Naive thymus-derived CD8-positive, alpha-beta T cell (primary cell): ENCODE results near the gene MYOF. TPM values are rescaled to one million over a fixed set of nuclear protein-coding genes. Genes with fewer than 3 reads are reported as not detected.

Experiments
- ATAC-seq, 2 donors: fragments of 150-1000 bp; cut with Tn5 transposase in 1 of 2; sonication (Bioruptor Pico), chemical (Tn5 transposase) in 1 of 2; 1 replicate in 1 of 2; 2 replicates in 1 of 2; pipeline ENCODE4 v1.10.0; 2021; ENCODE audit warnings: mild to moderate bottlenecking in 2 of 2, moderate library complexity in 2 of 2
- POLR2A ChIA-PET: fragments of 350-600 bp; sonication (Branson Sonifier 250); formaldehyde crosslinking; loops from one replicate; lab custom pipeline; 2021; ENCODE audit warnings: antibody characterized with exemption; lab: Charles Lee
- DNase-seq, 10 donors: peaks; one replicate each; pipeline versions ENCODE4 v3.0.0 to v3.0.0-alpha.2; 2020 to 2022
- H3K27ac Mint-ChIP-seq, 10 donors: one replicate each; pipeline ENCODE4 v1.8.0; 2020 to 2022; ENCODE audit warnings: mild to moderate bottlenecking in 10 of 10, mixed read lengths in 10 of 10, moderate library complexity in 4 of 10, inconsistent platforms in 1 of 10
- H3K27me3 Mint-ChIP-seq, 5 donors: one replicate each; pipeline ENCODE4 v1.8.0; 2021 to 2022; ENCODE audit warnings: mixed read lengths in 5 of 5
- H3K36me3 Mint-ChIP-seq, 3 donors: one replicate each; pipeline ENCODE4 v1.8.0; 2020 to 2022; ENCODE audit warnings: mixed read lengths in 3 of 3, mild to moderate bottlenecking in 2 of 3, inconsistent platforms in 1 of 3
- H3K4me1 Mint-ChIP-seq, 4 donors: one replicate each; pipeline ENCODE4 v1.8.0; 2021 to 2022; ENCODE audit warnings: mixed read lengths in 4 of 4
- H3K4me3 Mint-ChIP-seq, 10 donors: one replicate each; pipeline ENCODE4 v1.8.0; 2020 to 2022; ENCODE audit warnings: mild to moderate bottlenecking in 10 of 10, mixed read lengths in 10 of 10, moderate library complexity in 6 of 10, inconsistent platforms in 1 of 10
- H3K9me3 Mint-ChIP-seq, 9 donors: one replicate each; pipeline ENCODE4 v1.8.0; 2020 to 2022; ENCODE audit warnings: mixed read lengths in 9 of 9, mild to moderate bottlenecking in 3 of 9, inconsistent platforms in 1 of 9, moderate library complexity in 1 of 9
- polyA plus RNA-seq, 3 donors: library from polyadenylated mRNA; unstranded; fragments of 300-500 nt; fragmentation: Illumina TruSeq; gene quantifications; one replicate each; pipeline ENCODE4 v1.2.3, GENCODE V29; 2021
- total RNA-seq, 8 experiments: library from RNA in 2 of 8; stranded (reverse) in 2 of 8; gene quantifications; one replicate each; pipeline ENCODE4 v1.2.3 and lab custom pipeline; 2021 to 2026

MYOF gene
- total and polyA plus RNA-seq, 5 experiments from 2014 or later = 0.11 TPM; not detected in 4

- Mint-ChIP-seq H3K36me3 (no peaks in the 10 kb centered on the region), H3K9me3 (no peaks in the 10 kb centered on the region), H3K27me3 (peaks cover 0 to 5% (median 0%) of the 10 kb centered on the region in 5 donors), H3K27ac (peak overlapping the region in 1 of 10 donors; percentile 64), H3K4me3 (no peak overlapping the region), H3K4me1 (peaks cover 10 to 37% (median 25%) of the 10 kb centered on the region in 4 donors)
- POLR2A ChIA-PET = no interaction called here
- DNase-seq = no peak
- ATAC-seq = no peak
Observed at GRCh38 chr10:93390306-93391090, 91.6 kb downstream of the MYOF start.

- peak overlapping the region in 4 of 10 donors; percentile 32 to 72 (median 54) for H3K27ac Mint-ChIP-seq
- DNase-seq (no peak), ATAC-seq (no peak)
- H3K27me3 Mint-ChIP-seq = peaks cover 0 to 5% (median 0%) of the 10 kb centered on the region in 5 donors
- POLR2A ChIA-PET = no interaction called here
- H3K9me3 Mint-ChIP-seq = no peaks in the 10 kb centered on the region
- H3K4me3 Mint-ChIP-seq = peak overlapping the region in 8 of 10 donors; percentile 5 to 65 (median 26)
- H3K36me3 Mint-ChIP-seq = no peaks in the 10 kb centered on the region
- peaks cover 10 to 42% (median 25%) of the 10 kb centered on the region in 4 donors for H3K4me1 Mint-ChIP-seq
Observed at GRCh38 chr10:93386631-93387369, 95.3 kb downstream of the MYOF start.

- Mint-ChIP-seq H3K4me1 (peaks cover 8 to 31% (median 22%) of the 10 kb centered on the region in 4 donors), H3K9me3 (no peaks in the 10 kb centered on the region), H3K27me3 (peaks cover 0 to 5% (median 0%) of the 10 kb centered on the region in 5 donors), H3K27ac (peak overlapping the region in 2 of 10 donors; percentile 28 to 50), H3K4me3 (no peak overlapping the region), H3K36me3 (no peaks in the 10 kb centered on the region)
- DNase-seq = no peak
- POLR2A ChIA-PET = no interaction called here
- ATAC-seq = no peak
Observed at GRCh38 chr10:93385345-93385744, 96.8 kb downstream of the MYOF start.

- peaks cover 8 to 32% (median 19%) of the 10 kb centered on the region in 4 donors for H3K4me1 Mint-ChIP-seq
- no peaks in the 10 kb centered on the region for H3K9me3 Mint-ChIP-seq
- no peak overlapping the region for H3K27ac Mint-ChIP-seq
- DNase-seq = no peak
- peaks cover 0 to 2% (median 0%) of the 10 kb centered on the region in 5 donors for H3K27me3 Mint-ChIP-seq
- no peak for ATAC-seq
- POLR2A ChIA-PET = no interaction called here
- no peaks in the 10 kb centered on the region for H3K36me3 Mint-ChIP-seq
- H3K4me3 Mint-ChIP-seq = no peak overlapping the region
Observed at GRCh38 chr10:93384006-93384405, 98.1 kb downstream of the MYOF start.

GRCh38 chr10:93383562-93383981 lies 98.6 kb downstream of the MYOF start:
- Mint-ChIP-seq H3K4me3 (no peak overlapping the region), H3K27me3 (peaks cover 0 to 2% (median 0%) of the 10 kb centered on the region in 5 donors), H3K27ac (no peak overlapping the region), H3K4me1 (peaks cover 8 to 32% (median 19%) of the 10 kb centered on the region in 4 donors), H3K9me3 (no peaks in the 10 kb centered on the region), H3K36me3 (no peaks in the 10 kb centered on the region)
- ATAC-seq (no peak), DNase-seq (no peak)
- POLR2A ChIA-PET = no interaction called here

GRCh38 chr10:93379731-93380575 lies 102.2 kb downstream of the MYOF start:
- no peak for ATAC-seq
- DNase-seq = no peak
- Mint-ChIP-seq H3K36me3 (no peaks in the 10 kb centered on the region), H3K27me3 (peaks cover 0 to 3% (median 0%) of the 10 kb centered on the region in 5 donors), H3K27ac (no peak overlapping the region), H3K4me1 (peaks cover 0 to 8% (median 0%) of the 10 kb centered on the region in 4 donors), H3K9me3 (no peaks in the 10 kb centered on the region), H3K4me3 (no peak overlapping the region)
- POLR2A ChIA-PET = interaction anchor here (1.4 kb wide), 1 partner anchor 102 kb away, joined by 4 read pairs; the partner anchor contains the start of gene MYOF

- POLR2A ChIA-PET = interaction anchor here (0.6 to 1.4 kb wide), 2 partner anchors 97 to 103 kb away, joined by 4 read pairs; partner anchors contain the start of gene MYOF
- H3K4me1 Mint-ChIP-seq = peaks cover 0 to 4% (median 0%) of the 10 kb centered on the region in 4 donors
Observed at GRCh38 chr10:93378997-93379730, 103.0 kb downstream of the MYOF start.

GRCh38 chr10:93378039-93378438 lies 104.1 kb downstream of the MYOF start:
- DNase-seq = no peak
- Mint-ChIP-seq H3K4me3 (no peak overlapping the region), H3K4me1 (peaks cover 0 to 4% (median 0%) of the 10 kb centered on the region in 4 donors), H3K27ac (no peak overlapping the region), H3K36me3 (no peaks in the 10 kb centered on the region), H3K27me3 (peaks cover 2 to 13% (median 8%) of the 10 kb centered on the region in 5 donors), H3K9me3 (no peaks in the 10 kb centered on the region)
- POLR2A ChIA-PET = interaction anchor here (0.6 to 1.2 kb wide), 2 partner anchors 45 to 104 kb away, joined by 3 to 5 read pairs; partner anchors contain the start of gene MYOF
- ATAC-seq = no peak

More at GRCh38 chr10:93378997-93379730, 103.0 kb downstream of the MYOF start:
- Mint-ChIP-seq H3K36me3 (no peaks in the 10 kb centered on the region), H3K4me3 (no peak overlapping the region), H3K27ac (no peak overlapping the region), H3K9me3 (no peaks in the 10 kb centered on the region), H3K27me3 (peaks cover 2 to 11% (median 6%) of the 10 kb centered on the region in 5 donors)
- ATAC-seq = no peak
- no peak for DNase-seq

GRCh38 chr10:93376372-93377293 lies 105.5 kb downstream of the MYOF start:
- Mint-ChIP-seq H3K4me3 (no peak overlapping the region), H3K27me3 (peaks cover 2 to 13% (median 8%) of the 10 kb centered on the region in 5 donors), H3K4me1 (peaks cover 0 to 4% (median 0%) of the 10 kb centered on the region in 4 donors), H3K27ac (no peak overlapping the region), H3K9me3 (no peaks in the 10 kb centered on the region), H3K36me3 (no peaks in the 10 kb centered on the region)
- ATAC-seq = peak; percentile 61 to 91
- POLR2A ChIA-PET = interaction anchor here (1.0 to 1.2 kb wide), 4 partner anchors 37 to 106 kb away, joined by 3 to 7 read pairs (median 4); partner anchors contain the start of gene MYOF
- peak in 9 of 10 donors; percentile 14 to 76 (median 57) for DNase-seq

- Mint-ChIP-seq H3K27me3 (peaks cover 3 to 22% (median 8%) of the 10 kb centered on the region in 5 donors), H3K4me3 (no peak overlapping the region), H3K4me1 (no peaks in the 10 kb centered on the region), H3K27ac (no peak overlapping the region), H3K36me3 (no peaks in the 10 kb centered on the region), H3K9me3 (no peaks in the 10 kb centered on the region)
- POLR2A ChIA-PET = no interaction called here
- DNase-seq (no peak), ATAC-seq (no peak)
Observed at GRCh38 chr10:93370961-93371360, 111.2 kb downstream of the MYOF start.
